H9 (cell line): ENCODE results near the gene STK10. TPM values are rescaled to one million over a fixed set of nuclear protein-coding genes. Genes with fewer than 3 reads are reported as not detected.

Experiments used
- DNase-seq: peaks from one replicate; pipeline ENCODE4 v3.0.0-alpha.2; 2017
- H2AFZ ChIP-seq: one replicate; pipeline ENCODE4 v1.6.1; 2013; ENCODE audit warnings: mild to moderate bottlenecking, low read length, control low read depth, moderate library complexity
- H2AK5ac ChIP-seq: 2 replicates; pipeline ENCODE4 v1.6.1; 2013; ENCODE audit warnings: low read length, control low read depth, mixed read lengths; ENCODE audit not compliant: insufficient read length
- H2BK120ac ChIP-seq: one replicate; pipeline ENCODE4 v1.6.1; 2013; ENCODE audit warnings: low read depth, mild to moderate bottlenecking, low read length, control low read depth, inconsistent platforms; ENCODE audit not compliant: poor library complexity, severe bottlenecking
- H2BK12ac ChIP-seq: 2 replicates; pipeline ENCODE4 v1.6.1; 2013; ENCODE audit warnings: low read length, control low read depth, mixed read lengths, low read depth; ENCODE audit not compliant: insufficient read length
- H2BK15ac ChIP-seq: 2 replicates; pipeline ENCODE4 v1.6.1; 2013; ENCODE audit warnings: low read depth, low read length, control low read depth
- H2BK20ac ChIP-seq: one replicate; pipeline ENCODE4 v1.6.1; 2013; ENCODE audit warnings: low read depth, mild to moderate bottlenecking, low read length, control low read depth, inconsistent platforms; ENCODE audit not compliant: poor library complexity, severe bottlenecking
- H2BK5ac ChIP-seq: 2 replicates; pipeline ENCODE4 v1.6.1; 2013; ENCODE audit warnings: low read length, control low read depth, mixed read lengths; ENCODE audit not compliant: insufficient read length
- H3K14ac ChIP-seq: 2 replicates; pipeline ENCODE4 v1.6.1; 2013; ENCODE audit warnings: low read length, control low read depth; ENCODE audit not compliant: insufficient read depth
- H3K18ac ChIP-seq: 2 replicates; pipeline ENCODE4 v1.6.1; 2013; ENCODE audit warnings: low read depth, mild to moderate bottlenecking, mixed read lengths, low read length, control low read depth; ENCODE audit not compliant: insufficient read length
- H3K23ac ChIP-seq: 2 replicates; pipeline ENCODE4 v1.6.1; 2013; ENCODE audit warnings: low read length, control low read depth, mixed read lengths, low read depth; ENCODE audit not compliant: insufficient read length
- H3K23me2 ChIP-seq: 2 replicates; pipeline ENCODE4 v1.6.1; 2013; ENCODE audit warnings: low read depth, mild to moderate bottlenecking, mixed read lengths, low read length, control low read depth; ENCODE audit not compliant: insufficient read length, poor library complexity, severe bottlenecking
- H3K27ac ChIP-seq: 2 replicates; pipeline ENCODE4 v1.5.1; 2013; ENCODE audit warnings: low read length, control low read depth, mixed read lengths, low read depth; ENCODE audit not compliant: insufficient read length
- H3K27me3 ChIP-seq: 2 replicates; pipeline ENCODE4 v1.6.1; 2013; ENCODE audit warnings: low read length, control low read depth, inconsistent platforms; ENCODE audit not compliant: insufficient read depth
- H3K4ac ChIP-seq: 2 replicates; pipeline ENCODE4 v1.6.1; 2013; ENCODE audit warnings: low read depth, mild to moderate bottlenecking, control low read depth, inconsistent platforms, low read length, moderate library complexity
- H3K4me1 ChIP-seq: 2 replicates; pipeline ENCODE4 v1.6.1; 2013; ENCODE audit warnings: low read length, control low read depth, inconsistent platforms; ENCODE audit not compliant: insufficient read depth
- H3K4me2 ChIP-seq: 2 replicates; pipeline ENCODE4 v1.6.1; 2013; ENCODE audit warnings: low read length, control low read depth, mixed read lengths; ENCODE audit not compliant: insufficient read length, insufficient read depth
- H3K56ac ChIP-seq: 2 replicates; pipeline ENCODE4 v1.6.1; 2013; ENCODE audit warnings: low read depth, mild to moderate bottlenecking, mixed read lengths, low read length, control low read depth; ENCODE audit not compliant: insufficient read length
- H3K79me1 ChIP-seq: 2 replicates; pipeline ENCODE4 v1.6.1; 2013; ENCODE audit warnings: low read depth, mild to moderate bottlenecking, moderate library complexity, low read length, control low read depth, inconsistent platforms; ENCODE audit not compliant: insufficient read depth, poor library complexity, severe bottlenecking
- H3K79me2 ChIP-seq: 2 replicates; pipeline ENCODE4 v1.6.1; 2013; ENCODE audit warnings: low read length, control low read depth, inconsistent platforms; ENCODE audit not compliant: insufficient read depth
- H3K9ac ChIP-seq: 2 replicates; pipeline ENCODE4 v1.6.1; 2013; ENCODE audit warnings: low read length, control low read depth, mixed read lengths; ENCODE audit not compliant: insufficient read length; ENCODE audit errors: extremely low read depth
- H3K9me3 ChIP-seq: one replicate; pipeline ENCODE4 v1.6.1; 2013; ENCODE audit warnings: low read depth, low read length, inconsistent platforms; ENCODE audit not compliant: control insufficient read depth
- H3T11ph ChIP-seq: one replicate; pipeline ENCODE4 v1.6.1; 2013; ENCODE audit warnings: mild to moderate bottlenecking, low read length, control low read depth, inconsistent platforms
- H4K20me1 ChIP-seq: one replicate; pipeline ENCODE4 v1.6.1; 2013; ENCODE audit not compliant: control insufficient read depth, insufficient read length, insufficient read depth
- H4K5ac ChIP-seq: 2 replicates; pipeline ENCODE4 v1.6.1; 2013; ENCODE audit warnings: low read depth, mild to moderate bottlenecking, mixed read lengths, low read length, control low read depth; ENCODE audit not compliant: insufficient read length
- H4K8ac ChIP-seq: replicated peaks from 2 replicates; pipeline ENCODE4 v1.6.1; 2013; ENCODE audit warnings: low read length, control low read depth, mixed read lengths, low read depth; ENCODE audit not compliant: insufficient read length
- H4K91ac ChIP-seq: 2 replicates; pipeline ENCODE4 v1.6.1; 2013; ENCODE audit warnings: low read depth, mild to moderate bottlenecking, moderate library complexity, mixed read lengths, low read length, control low read depth; ENCODE audit not compliant: insufficient read length
- H3K27ac Mint-ChIP-seq, 3 experiments: 2 replicates in 2 of 3; 3 replicates in 1 of 3; pipeline ENCODE4 v1.8.0; 2020 to 2021; ENCODE audit warnings: mixed read lengths in 3 of 3, mild to moderate bottlenecking in 1 of 3, moderate library complexity in 1 of 3
- H3K27me3 Mint-ChIP-seq: 2 replicates; pipeline ENCODE4 v1.8.0; 2021; ENCODE audit warnings: low read depth, mild to moderate bottlenecking, moderate library complexity, mixed read lengths
- H3K36me3 Mint-ChIP-seq, 3 experiments: 2 replicates in 2 of 3; 3 replicates in 1 of 3; pipeline ENCODE4 v1.8.0; 2020 to 2021; ENCODE audit warnings: low read depth in 3 of 3, mixed read lengths in 3 of 3; ENCODE audit not compliant: insufficient read depth in 1 of 3
- H3K4me1 Mint-ChIP-seq, 2 experiments: 2 replicates each; pipeline ENCODE4 v1.8.0; 2020; ENCODE audit warnings: mixed read lengths in 2 of 2
- H3K4me3 Mint-ChIP-seq, 2 experiments: 2 replicates in 1 of 2; 3 replicates in 1 of 2; pipeline ENCODE4 v1.8.0; 2020 to 2021; ENCODE audit warnings: mild to moderate bottlenecking in 2 of 2, mixed read lengths in 2 of 2, moderate library complexity in 1 of 2
- H3K9me3 Mint-ChIP-seq, 2 experiments: 2 replicates in 1 of 2; 3 replicates in 1 of 2; pipeline ENCODE4 v1.8.0; 2020; ENCODE audit warnings: mild to moderate bottlenecking in 2 of 2, mixed read lengths in 2 of 2, moderate library complexity in 1 of 2
- CTCF ChIP-seq: fragments of 200-600 bp; sonication (generic); conservative IDR thresholded peaks from 3 replicates; pipeline ENCODE4 v1.8.0; 2021; ENCODE audit warnings: antibody characterized with exemption, mild to moderate bottlenecking
- WGBS: extraction: QIAGEN DNeasy Blood & Tissue Kit; methylation state at CpG from one replicate; pipeline ENCODE4 v1.1.7; 2013; ENCODE audit warnings: missing lambda C conversion rate, low lambda C conversion rate, mixed read lengths; ENCODE audit not compliant: insufficient read length; ENCODE audit errors: extremely low coverage; 5-methylcytosine and 5-hydroxymethylcytosine counted together
- total RNA-seq: library from RNA; stranded (reverse); gene quantifications from 2 replicates; pipeline ENCODE4 v1.2.1, GENCODE V29; 2021

Gene STK10
- total RNA-seq, 1 experiment from 2014 or later: 14.6 TPM

GRCh38 chr5:172050080-172050479 lies 137.9 kb downstream of the STK10 start:
- Histone ChIP-seq H4K91ac (no peak overlapping the region), H3K9ac (no peak overlapping the region), H3K56ac (no peak overlapping the region), H3K23ac (no peak overlapping the region), H4K5ac (no peak overlapping the region), H4K8ac (no peak overlapping the region), H2BK20ac (no peak overlapping the region), H2AFZ (no peak overlapping the region), H3K9me3 (no peaks in the 10 kb centered on the region), H3K14ac (no peak overlapping the region), H3K18ac (no peak overlapping the region), H3K79me1 (no peaks in the 10 kb centered on the region), H2AK5ac (no peak overlapping the region), H2BK15ac (no peak overlapping the region), H2BK120ac (no peak overlapping the region), H3K23me2 (no peaks in the 10 kb centered on the region), H3K27ac (no peak overlapping the region), H3K4me2 (no peak overlapping the region), H2BK5ac (no peak overlapping the region), H3K79me2 (no peaks in the 10 kb centered on the region), H3K4me1 (peaks cover 4% of the 10 kb centered on the region; the same call in 1 of the 2 replicates), H3T11ph (no peak overlapping the region), H3K27me3 (no peaks in the 10 kb centered on the region), H4K20me1 (no peaks in the 10 kb centered on the region), H2BK12ac (no peak overlapping the region), H3K4ac (no peak overlapping the region)
- Mint-ChIP-seq H3K4me3 (no peak overlapping the region), H3K9me3 (no peaks in the 10 kb centered on the region), H3K27ac (no peak overlapping the region), H3K4me1 (peaks cover 28 to 32% of the 10 kb centered on the region in 2 experiments), H3K27me3 (no peaks in the 10 kb centered on the region), H3K36me3 (peaks cover 3 to 26% (median 16%) of the 10 kb centered on the region in 3 experiments; a peak in 4 of 7 replicates)
- no peak for DNase-seq
- WGBS: no CpG with 5 or more reads among the region's 4 CpGs
- TF ChIP-seq CTCF: no peak
